H1 (cell line): ENCODE measurements around the gene IL3. TPM values are rescaled to one million over a fixed set of nuclear protein-coding genes. Genes with fewer than 3 reads are reported as not detected.
"Not testable (repeated sequence)": the region's sequence is repeated elsewhere in the genome, so short reads cannot be mapped to it uniquely, and the experiment has no call there.

ENCODE experiments used
- CTCF ChIA-PET: fragments of 300-600 bp; sonication (Branson Sonifier 250); formaldehyde crosslinking; loops from one replicate; lab custom pipeline; 2021; ENCODE audit not compliant: partially characterized antibody; lab: Charles Lee
- POLR2A ChIA-PET: fragments of 300-600 bp; sonication (Branson Sonifier 250); formaldehyde crosslinking; loops from one replicate; lab custom pipeline; 2021; ENCODE audit warnings: inconsistent platforms; ENCODE audit not compliant: partially characterized antibody; lab: Charles Lee
- DNase-seq, 2 experiments: peaks; one replicate each; pipeline versions ENCODE4 v3.0.0 to v3.0.0-alpha.2; 2010 to 2022; ENCODE audit warnings: low spot score in 2 of 2, low read depth in 1 of 2, mixed read lengths in 1 of 2
- FAIRE-seq: peaks from 2 replicates; lab custom pipeline; 2011; peaks lifted over from hg19 to GRCh38; lab: Jason Lieb, UNC
- H2AFZ ChIP-seq: 2 replicates; pipeline ENCODE4 v1.8.1; 2012; ENCODE audit warnings: low read length, inconsistent platforms
- H2AK5ac ChIP-seq: 2 replicates; pipeline ENCODE4 v1.6.1; 2013; ENCODE audit warnings: low read depth, low read length
- H2BK120ac ChIP-seq: replicated peaks from 2 replicates; pipeline ENCODE3; 2013; ENCODE audit warnings: low read depth, low read length, inconsistent platforms
- H2BK12ac ChIP-seq: 2 replicates; pipeline ENCODE4 v1.6.1; 2013; ENCODE audit warnings: low read depth, low read length
- H2BK15ac ChIP-seq: 2 replicates; pipeline ENCODE4 v1.6.1; 2013; ENCODE audit warnings: low read length
- H2BK20ac ChIP-seq: 2 replicates; pipeline ENCODE4 v1.6.1; 2013; ENCODE audit warnings: low read length
- H2BK5ac ChIP-seq: 2 replicates; pipeline ENCODE4 v1.6.1; 2013; ENCODE audit warnings: low read depth, low read length
- H3K14ac ChIP-seq: 2 replicates; pipeline ENCODE4 v1.6.1; 2013; ENCODE audit warnings: inconsistent platforms; ENCODE audit not compliant: insufficient read length
- H3K18ac ChIP-seq: 2 replicates; pipeline ENCODE4 v1.6.1; 2013; ENCODE audit warnings: low read length; ENCODE audit errors: extremely low read depth
- H3K23ac ChIP-seq: 2 replicates; pipeline ENCODE4 v1.6.1; 2013; ENCODE audit warnings: inconsistent platforms; ENCODE audit not compliant: insufficient read length
- H3K23me2 ChIP-seq: 2 replicates; pipeline ENCODE4 v1.6.1; 2013; ENCODE audit warnings: low read depth, low read length
- H3K27ac ChIP-seq: 2 replicates; pipeline ENCODE4 v1.6.1; 2011; ENCODE audit warnings: low read depth, low read length, inconsistent platforms
- H3K27me3 ChIP-seq, 4 experiments: replicated peaks in 1 of 4; 1 replicate in 1 of 4; 2 replicates in 3 of 4; pipeline versions ENCODE4 v1.6.1 to v1.8.1; 2011 to 2013; ENCODE audit warnings: low read length in 3 of 4, mild to moderate bottlenecking in 3 of 4, inconsistent platforms in 2 of 4, mixed read lengths in 2 of 4, moderate library complexity in 1 of 4; ENCODE audit not compliant: control insufficient read depth in 3 of 4, insufficient read depth in 3 of 4; ENCODE audit errors: extremely low read depth in 1 of 4
- H3K36me3 ChIP-seq, 4 experiments: 2 replicates each; pipeline versions ENCODE4 v1.6.1 to v1.8.1; 2011 to 2013; ENCODE audit warnings: mild to moderate bottlenecking in 4 of 4, low read length in 3 of 4, moderate library complexity in 2 of 4, control low read depth in 1 of 4, inconsistent platforms in 1 of 4; ENCODE audit not compliant: insufficient read depth in 4 of 4, control insufficient read depth in 2 of 4
- H3K4ac ChIP-seq: replicated peaks from 2 replicates; pipeline ENCODE3; 2013; ENCODE audit warnings: low read length, low read depth, mixed read lengths, inconsistent platforms; ENCODE audit not compliant: insufficient read length
- H3K4me1 ChIP-seq, 4 experiments: replicated peaks in 1 of 4; 1 replicate in 1 of 4; 2 replicates in 3 of 4; pipeline versions ENCODE4 v1.6.1 to v1.8.1; 2011 to 2013; ENCODE audit warnings: low read length in 3 of 4, inconsistent platforms in 2 of 4, mixed read lengths in 1 of 4; ENCODE audit not compliant: insufficient read depth in 4 of 4, control insufficient read depth in 3 of 4
- H3K4me2 ChIP-seq, 2 experiments: 2 replicates each; pipeline versions ENCODE4 v1.6.1 to v1.8.1; 2011 to 2013; ENCODE audit warnings: low read depth in 2 of 2, low read length in 2 of 2, control low read depth in 1 of 2, inconsistent platforms in 1 of 2, mild to moderate bottlenecking in 1 of 2; ENCODE audit not compliant: insufficient read depth in 1 of 2
- H3K4me3 ChIP-seq, 4 experiments: fragments of 200-600, 300-600 bp in 1 of 4; sonication (generic), shearing (Covaris generic), sonication (Bioruptor Twin) in 1 of 4; 2 replicates each; pipeline versions ENCODE4 v1.5.1 to v1.8.1; 2011 to 2016; ENCODE audit warnings: low read length in 4 of 4, low read depth in 3 of 4, control low read depth in 2 of 4, inconsistent platforms in 2 of 4, mild to moderate bottlenecking in 2 of 4, mixed read lengths in 1 of 4, moderate library complexity in 1 of 4; ENCODE audit not compliant: insufficient read depth in 2 of 4; ENCODE audit errors: extremely low read depth in 1 of 4
- H3K56ac ChIP-seq: replicated peaks from 2 replicates; pipeline ENCODE3; 2013; ENCODE audit warnings: low read depth, mild to moderate bottlenecking, mixed read lengths, low read length, inconsistent platforms; ENCODE audit not compliant: insufficient read length
- H3K79me1 ChIP-seq: 2 replicates; pipeline ENCODE4 v1.6.1; 2013; ENCODE audit warnings: low read depth, low read length, control low read depth
- H3K79me2 ChIP-seq, 2 experiments: 2 replicates each; pipeline versions ENCODE4 v1.6.1 to v1.8.1; 2012 to 2013; ENCODE audit warnings: low read length in 2 of 2, mild to moderate bottlenecking in 2 of 2, inconsistent platforms in 1 of 2; ENCODE audit not compliant: insufficient read depth in 2 of 2, control insufficient read depth in 1 of 2
- H3K9ac ChIP-seq, 4 experiments: replicated peaks in 1 of 4; 1 replicate in 1 of 4; 2 replicates in 3 of 4; pipeline versions ENCODE4 v1.6.1 to v1.8.1; 2011 to 2013; ENCODE audit warnings: low read depth in 3 of 4, low read length in 3 of 4, control low read depth in 2 of 4, mild to moderate bottlenecking in 2 of 4, moderate library complexity in 2 of 4, inconsistent platforms in 1 of 4; ENCODE audit errors: extremely low read depth in 1 of 4
- H3K9me3 ChIP-seq, 2 experiments: 2 replicates each; pipeline versions ENCODE4 v1.6.1 to v1.8.1; 2012 to 2013; ENCODE audit warnings: mild to moderate bottlenecking in 2 of 2, moderate library complexity in 2 of 2, control low read depth in 1 of 2, inconsistent platforms in 1 of 2, low read depth in 1 of 2, low read length in 1 of 2, mixed read lengths in 1 of 2; ENCODE audit not compliant: insufficient read depth in 2 of 2
- H4K20me1 ChIP-seq, 2 experiments: replicated peaks in 1 of 2; 2 replicates each; pipeline versions ENCODE3 to v1.8.1; 2011 to 2013; ENCODE audit warnings: inconsistent platforms in 2 of 2, low read length in 2 of 2, mild to moderate bottlenecking in 1 of 2; ENCODE audit not compliant: insufficient read depth in 2 of 2, control insufficient read depth in 1 of 2
- H4K5ac ChIP-seq: 2 replicates; pipeline ENCODE4 v1.6.1; 2013; ENCODE audit warnings: low read length, low read depth, mixed read lengths, inconsistent platforms; ENCODE audit not compliant: insufficient read length
- H4K8ac ChIP-seq: 2 replicates; pipeline ENCODE4 v1.8.0; 2013; ENCODE audit warnings: mild to moderate bottlenecking, moderate library complexity, low read length, inconsistent platforms; ENCODE audit not compliant: insufficient read depth; ENCODE audit errors: extremely low read depth
- H4K91ac ChIP-seq: replicated peaks from 2 replicates; pipeline ENCODE3; 2013; ENCODE audit warnings: low read length, mixed read lengths, inconsistent platforms; ENCODE audit not compliant: insufficient read length
- WGBS, 2 experiments: shearing (Covaris generic) in 1 of 2; methylation state at CpG; one replicate each; pipeline versions ENCODE4 v1.1.6 to v1.1.7; 2013 to 2015; ENCODE audit warnings: low lambda C conversion rate in 2 of 2, mixed read lengths in 2 of 2, inconsistent platforms in 1 of 2, low coverage in 1 of 2, missing lambda C conversion rate in 1 of 2; ENCODE audit not compliant: insufficient replicate concordance in 2 of 2, insufficient coverage in 1 of 2, insufficient read length in 1 of 2; ENCODE audit errors: extremely low coverage in 1 of 2, missing lambda C conversion rate in 1 of 2; 5-methylcytosine and 5-hydroxymethylcytosine counted together
- polyA plus RNA-seq, 7 experiments: library from polyadenylated mRNA; depleted of rRNA in 3 of 7; stranded (reverse) in 5 of 7; unstranded in 2 of 7; fragments of >200 nt in 5 of 7; fragments of 200-250 nt in 2 of 7; gene quantifications; 1 replicate in 5 of 7; 2 replicates in 1 of 7; 4 replicates in 1 of 7; pipeline versions ENCODE4 v1.2.1 to v1.2.3, GENCODE V29; 2011 to 2013; ENCODE audit warnings: missing spikeins in 2 of 7, mixed read lengths in 2 of 7
- total RNA-seq: library from RNA; stranded (reverse); fragmentation: NEBNext Ultra II Directional; extraction: Animal tissue kit (Norgen Biotek cat#: 25700); gene quantifications from 2 replicates; pipeline ENCODE4 v1.2.1, GENCODE V29; 2021

IL3 gene
- total and polyA plus RNA-seq, 2 of the 8 experiments (the other 6 are each of a cell fraction or from before 2014, with no cell fraction given), result not detected

GRCh38 chr5:132108495-132108894 lies 48.0 kb downstream of the IL3 start:
- CTCF ChIA-PET, H2BK20ac ChIP-seq, FAIRE-seq, H3K79me1 ChIP-seq, DNase-seq, POLR2A ChIA-PET, H3K18ac ChIP-seq, H3K23me2 ChIP-seq, H3K4me3 ChIP-seq, H2BK12ac ChIP-seq, H4K5ac ChIP-seq, H3K27ac ChIP-seq, H2BK120ac ChIP-seq, H3K14ac ChIP-seq, H2AFZ ChIP-seq, H3K9me3 ChIP-seq, H3K36me3 ChIP-seq, H2BK5ac ChIP-seq, H2BK15ac ChIP-seq, H3K56ac ChIP-seq, H3K4me1 ChIP-seq, H2AK5ac ChIP-seq, H4K91ac ChIP-seq, H3K23ac ChIP-seq, H3K79me2 ChIP-seq, H3K4ac ChIP-seq, H4K20me1 ChIP-seq, H3K4me2 ChIP-seq, H4K8ac ChIP-seq, H3K9ac ChIP-seq, H3K27me3 ChIP-seq: not testable (repeated sequence)
- WGBS, 2 experiments, result 93% methylated on average over 1 of the region's 1 CpG; no CpG with 5 or more reads in 1 of the 2 experiments

- H3K79me2 ChIP-seq, H2BK12ac ChIP-seq, H3K4me2 ChIP-seq, H2BK120ac ChIP-seq, H4K8ac ChIP-seq, H3K36me3 ChIP-seq, H4K5ac ChIP-seq, H2BK5ac ChIP-seq, H3K9ac ChIP-seq, H4K91ac ChIP-seq, CTCF ChIA-PET, H3K27ac ChIP-seq, H3K23me2 ChIP-seq, H3K4me1 ChIP-seq, H2BK20ac ChIP-seq, H3K79me1 ChIP-seq, H3K27me3 ChIP-seq, H3K14ac ChIP-seq, POLR2A ChIA-PET, H3K23ac ChIP-seq, H3K4ac ChIP-seq, H3K18ac ChIP-seq, H3K56ac ChIP-seq, H4K20me1 ChIP-seq, H3K9me3 ChIP-seq, H2AFZ ChIP-seq, DNase-seq, H2AK5ac ChIP-seq, H3K4me3 ChIP-seq, H2BK15ac ChIP-seq, FAIRE-seq: not testable (repeated sequence)
- 84% methylated on average over 3 of the region's 4 CpGs; no CpG with 5 or more reads in 1 of the 2 experiments for WGBS, 2 experiments
These were observed 48.5 kb downstream of the IL3 start for GRCh38 chr5:132108957-132109356.
